ENCODE results near the gene GARIN5A.

DNA sequence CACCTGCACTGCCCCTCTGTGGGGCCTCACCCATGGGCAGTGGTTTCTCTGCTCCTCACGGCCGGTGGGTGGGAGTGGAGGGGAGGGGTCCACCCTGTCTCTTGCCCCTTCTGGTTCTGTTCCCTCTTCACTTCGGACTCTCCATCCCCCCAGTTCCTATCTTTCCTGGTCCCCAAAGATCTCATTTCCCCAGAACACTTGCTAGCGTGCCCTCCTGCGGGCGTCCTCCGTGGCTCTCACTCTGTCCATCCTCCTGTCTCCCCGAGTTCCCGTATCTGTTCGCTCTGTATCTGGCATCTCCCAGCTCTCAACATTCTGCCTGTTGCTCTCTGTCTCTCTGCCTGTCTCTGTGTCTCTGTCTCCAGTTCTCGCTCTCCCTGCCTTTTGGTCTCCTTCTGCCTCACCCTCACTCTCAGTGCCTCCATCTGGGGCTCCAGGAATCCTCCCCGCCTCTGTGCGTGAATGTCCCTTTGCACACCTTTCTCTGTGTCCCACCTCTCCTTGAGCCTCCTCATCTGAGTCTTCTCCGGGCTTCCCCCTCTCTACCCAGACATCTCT, 57.5 kb downstream of the GARIN5A start:
- TF ChIP-seq POLR2A (IDR thresholded peaks at IDR 0.05) = no peak
- TF ChIP-seq, protein P1, sequence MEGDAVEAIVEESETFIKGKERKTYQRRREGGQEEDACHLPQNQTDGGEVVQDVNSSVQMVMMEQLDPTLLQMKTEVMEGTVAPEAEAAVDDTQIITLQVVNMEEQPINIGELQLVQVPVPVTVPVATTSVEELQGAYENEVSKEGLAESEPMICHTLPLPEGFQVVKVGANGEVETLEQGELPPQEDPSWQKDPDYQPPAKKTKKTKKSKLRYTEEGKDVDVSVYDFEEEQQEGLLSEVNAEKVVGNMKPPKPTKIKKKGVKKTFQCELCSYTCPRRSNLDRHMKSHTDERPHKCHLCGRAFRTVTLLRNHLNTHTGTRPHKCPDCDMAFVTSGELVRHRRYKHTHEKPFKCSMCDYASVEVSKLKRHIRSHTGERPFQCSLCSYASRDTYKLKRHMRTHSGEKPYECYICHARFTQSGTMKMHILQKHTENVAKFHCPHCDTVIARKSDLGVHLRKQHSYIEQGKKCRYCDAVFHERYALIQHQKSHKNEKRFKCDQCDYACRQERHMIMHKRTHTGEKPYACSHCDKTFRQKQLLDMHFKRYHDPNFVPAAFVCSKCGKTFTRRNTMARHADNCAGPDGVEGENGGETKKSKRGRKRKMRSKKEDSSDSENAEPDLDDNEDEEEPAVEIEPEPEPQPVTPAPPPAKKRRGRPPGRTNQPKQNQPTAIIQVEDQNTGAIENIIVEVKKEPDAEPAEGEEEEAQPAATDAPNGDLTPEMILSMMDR (IDR thresholded peaks at IDR 0.05) = no peak

Data from uterus (tissue), 2 donors.